IMR-90 (cell line): ENCODE results near the gene MGRN1. TPM values are rescaled to one million over a fixed set of nuclear protein-coding genes. Genes with fewer than 3 reads are reported as not detected.

Experiments
- ATAC-seq: fragments of 200-7000 bp; cut with Tn5 transposase; 2 replicates; pipeline ENCODE4 v1.9.1; 2020; ENCODE audit warnings: low read depth, mild to moderate bottlenecking, moderate library complexity
- BruUV-seq: library from RNA; stranded (reverse); fragments of 400-500 nt; replicated peaks from 2 replicates; lab custom pipeline; 2021; lab: Mats Ljungman, UMichigan
- CTCF ChIA-PET: fragments of 300-600 bp; formaldehyde crosslinking; extraction: SDS; loops from one replicate; lab custom pipeline; 2021; ENCODE audit warnings: antibody characterized with exemption; lab: Yijun Ruan, JAX
- POLR2A ChIA-PET: fragments of 300-600 bp; sonication (Branson Sonifier 250); formaldehyde crosslinking; loops from one replicate; lab custom pipeline; 2022; ENCODE audit warnings: antibody characterized with exemption; ENCODE audit not compliant: unreplicated experiment; lab: Charles Lee
- DNase-seq: peaks from one replicate; pipeline ENCODE4 v3.0.0; 2013
- H2AFZ ChIP-seq: replicated peaks from 2 replicates; pipeline ENCODE3; 2013; ENCODE audit warnings: low read length, mild to moderate bottlenecking; ENCODE audit not compliant: poor library complexity
- H2AK5ac ChIP-seq: 2 replicates; pipeline ENCODE4 v1.6.1; 2013; ENCODE audit warnings: low read depth, low read length, inconsistent platforms
- H2AK9ac ChIP-seq: replicated peaks from 2 replicates; pipeline ENCODE3; 2013; ENCODE audit warnings: mild to moderate bottlenecking, low read depth, low read length, moderate library complexity; ENCODE audit not compliant: poor library complexity
- H2BK120ac ChIP-seq: 2 replicates; pipeline ENCODE4 v1.6.1; 2013; ENCODE audit warnings: low read depth, low read length, inconsistent platforms
- H2BK15ac ChIP-seq: 3 replicates; pipeline ENCODE4 v1.6.1; 2013; ENCODE audit warnings: low read depth, low read length, inconsistent platforms
- H2BK20ac ChIP-seq: 2 replicates; pipeline ENCODE4 v1.6.1; 2013; ENCODE audit warnings: low read depth, mild to moderate bottlenecking, inconsistent platforms, low read length, moderate library complexity
- H2BK5ac ChIP-seq: 2 replicates; pipeline ENCODE4 v1.6.1; 2013; ENCODE audit warnings: mild to moderate bottlenecking, low read depth, low read length, inconsistent platforms; ENCODE audit not compliant: poor library complexity, severe bottlenecking
- H3K14ac ChIP-seq: replicated peaks from 2 replicates; pipeline ENCODE4 v1.6.1; 2013; ENCODE audit warnings: low read depth, low read length, inconsistent platforms
- H3K18ac ChIP-seq: 2 replicates; pipeline ENCODE4 v1.6.1; 2013; ENCODE audit warnings: low read depth, low read length, control low read depth
- H3K23ac ChIP-seq: 2 replicates; pipeline ENCODE4 v1.6.1; 2013; ENCODE audit warnings: low read depth, low read length, inconsistent platforms
- H3K27ac ChIP-seq: 2 replicates; pipeline ENCODE4 v1.5.1; 2013; ENCODE audit warnings: mild to moderate bottlenecking, control low read depth, low read length; ENCODE audit not compliant: insufficient read depth
- H3K27me3 ChIP-seq: 2 replicates; pipeline ENCODE4 v1.6.1; 2013; ENCODE audit warnings: low read length; ENCODE audit not compliant: control insufficient read depth, insufficient read depth
- H3K36me3 ChIP-seq: 2 replicates; pipeline ENCODE4 v1.6.1; 2013; ENCODE audit warnings: low read length, mixed read lengths; ENCODE audit not compliant: control insufficient read depth, insufficient read depth
- H3K4ac ChIP-seq: 2 replicates; pipeline ENCODE4 v1.6.1; 2013; ENCODE audit warnings: low read depth, low read length, inconsistent platforms
- H3K4me1 ChIP-seq: 2 replicates; pipeline ENCODE4 v1.6.1; 2013; ENCODE audit warnings: low read length, mixed read lengths; ENCODE audit not compliant: control insufficient read depth, insufficient read depth
- H3K4me2 ChIP-seq: 2 replicates; pipeline ENCODE4 v1.6.1; 2013; ENCODE audit warnings: low read depth, mild to moderate bottlenecking, control low read depth, low read length, moderate library complexity
- H3K4me3 ChIP-seq: 2 replicates; pipeline ENCODE4 v1.5.1; 2013; ENCODE audit warnings: low read depth, mild to moderate bottlenecking, control low read depth, low read length, moderate library complexity; ENCODE audit not compliant: insufficient read depth
- H3K56ac ChIP-seq: 2 replicates; pipeline ENCODE4 v1.6.1; 2013; ENCODE audit warnings: low read length, inconsistent platforms; ENCODE audit not compliant: insufficient read depth; ENCODE audit errors: extremely low read depth
- H3K79me1 ChIP-seq, 2 experiments: 2 replicates each; pipeline ENCODE4 v1.6.1; 2013; ENCODE audit warnings: low read length in 2 of 2, inconsistent platforms in 1 of 2, low read depth in 1 of 2
- H3K9ac ChIP-seq: 2 replicates; pipeline ENCODE4 v1.6.1; 2013; ENCODE audit warnings: low read depth, low read length, control low read depth
- H3K9me1 ChIP-seq: 2 replicates; pipeline ENCODE4 v1.6.1; 2013; ENCODE audit warnings: low read length, inconsistent platforms; ENCODE audit not compliant: insufficient read depth
- H3K9me3 ChIP-seq: 2 replicates; pipeline ENCODE4 v1.6.1; 2013; ENCODE audit warnings: low read length; ENCODE audit not compliant: control insufficient read depth, insufficient read depth
- H4K20me1 ChIP-seq: 2 replicates; pipeline ENCODE4 v1.6.1; 2013; ENCODE audit warnings: low read length, inconsistent platforms; ENCODE audit not compliant: insufficient read depth
- H4K5ac ChIP-seq: 2 replicates; pipeline ENCODE4 v1.6.1; 2013; ENCODE audit warnings: mild to moderate bottlenecking, low read depth, low read length, control low read depth
- H4K8ac ChIP-seq, 2 experiments: 2 replicates each; pipeline ENCODE4 v1.6.1; 2013; ENCODE audit warnings: low read depth in 2 of 2, low read length in 2 of 2, control low read depth in 1 of 2, inconsistent platforms in 1 of 2
- H4K91ac ChIP-seq: 2 replicates; pipeline ENCODE4 v1.6.1; 2013; ENCODE audit warnings: low read depth, low read length, inconsistent platforms; ENCODE audit not compliant: insufficient read depth
- BHLHE40 ChIP-seq: fragments of 150-350 bp; IDR thresholded peaks from 2 replicates; pipeline ENCODE4 v1.6.1; 2016; ENCODE audit warnings: mild to moderate bottlenecking, low read depth, low read length
- CEBPB ChIP-seq: IDR thresholded peaks from 2 replicates; pipeline ENCODE4 v1.6.1; 2012; ENCODE audit warnings: low read depth, low read length, improper control_type of control experiment
- ELK1 ChIP-seq: fragments of 150-350 bp; IDR thresholded peaks from 2 replicates; pipeline ENCODE4 v1.6.1; 2016; ENCODE audit warnings: low read depth, mild to moderate bottlenecking, low read length, moderate library complexity, borderline replicate concordance
- POLR2A ChIP-seq: IDR thresholded peaks from 2 replicates; pipeline ENCODE4 v1.6.1; 2012; ENCODE audit warnings: mild to moderate bottlenecking, low read depth, low read length
- RAD21 ChIP-seq: IDR thresholded peaks from 2 replicates; pipeline ENCODE4 v1.6.1; 2012; ENCODE audit warnings: low read length, improper control_type of control experiment
- RFX5 ChIP-seq: IDR thresholded peaks from 2 replicates; pipeline ENCODE4 v1.8.0; 2012; ENCODE audit warnings: low read depth, mild to moderate bottlenecking, low read length, moderate library complexity
- SMC3 ChIP-seq: fragments of 150-350 bp; IDR thresholded peaks from 2 replicates; pipeline ENCODE4 v1.6.1; 2016; ENCODE audit warnings: low read depth, mild to moderate bottlenecking, antibody characterized with exemption, low read length, moderate library complexity
- WGBS, 2 experiments: methylation state at CpG; one replicate each; pipeline versions ENCODE4 v1.1.5 to v1.1.7; 2013; ENCODE audit warnings: missing lambda C conversion rate in 2 of 2; ENCODE audit not compliant: insufficient read length in 1 of 2; ENCODE audit errors: extremely low coverage in 2 of 2; 5-methylcytosine and 5-hydroxymethylcytosine counted together
- dilution Hi-C: fragments of 300-500 bp; cut with HindIII; formaldehyde crosslinking; loops from one replicate; pipeline ENCODE4 v1.14.3; 2018; ENCODE audit warnings: low sequenced_read_pairs; ENCODE audit not compliant: unreplicated experiment
- in situ Hi-C: fragments of 300-500 bp; cut with MboI; formaldehyde crosslinking; loops from 3 replicates; pipeline ENCODE4 v1.14.3; 2019; ENCODE audit warnings: low sequenced_read_pairs, inconsistent platforms, mixed read lengths
- intact Hi-C: fragments of 100-400 bp; cut with micrococcal nuclease; formaldehyde crosslinking; loops from 2 replicates; pipeline ENCODE4 v1.10.0; 2022
- polyA plus RNA-seq, 3 experiments: library from polyadenylated mRNA; depleted of rRNA; stranded (reverse); fragments of >200 nt; gene quantifications; 2 replicates each; pipeline ENCODE4 v1.2.3, GENCODE V29; 2012; ENCODE audit warnings: low replicate concordance in 1 of 3
- total RNA-seq: library from RNA; depleted of rRNA; stranded (reverse); fragments of >200 nt; gene quantifications from 2 replicates; pipeline ENCODE4 v1.2.3, GENCODE V29; 2012

Gene MGRN1
- total and polyA plus RNA-seq, 2 of the 4 experiments (the other 2 are of a cell fraction): 11.7 to 32.7 TPM

- Histone ChIP-seq H2BK20ac (no peak overlapping the region), H3K9ac (no peak overlapping the region), H3K4ac (no peak overlapping the region), H3K9me1 (no peaks in the 10 kb centered on the region), H3K27me3 (no peaks in the 10 kb centered on the region), H4K91ac (no peak overlapping the region), H3K14ac (no peak overlapping the region), H3K18ac (no peak overlapping the region), H2BK15ac (no peak overlapping the region), H3K9me3 (no peaks in the 10 kb centered on the region), H3K4me3 (no peak overlapping the region), H3K4me2 (no peak overlapping the region), H3K23ac (no peak overlapping the region), H3K4me1 (no peaks in the 10 kb centered on the region; the same call in 1 of the 2 replicates), H2AK9ac (no peak overlapping the region), H2BK5ac (no peak overlapping the region), H3K36me3 (peaks cover 66% of the 10 kb centered on the region), H3K27ac (no peak overlapping the region), H2AK5ac (no peak overlapping the region), H2AFZ (no peak overlapping the region), H3K56ac (no peak overlapping the region), H2BK120ac (no peak overlapping the region), H4K5ac (no peak overlapping the region), H4K20me1 (no peaks in the 10 kb centered on the region; the same call in 1 of the 2 replicates), H4K8ac (no peak overlapping the region), H3K79me1 (peaks cover 0 to 4% of the 10 kb centered on the region in 2 experiments; a peak in 1 of 4 replicates)
- ChIA-PET CTCF (no interaction called here), POLR2A (no interaction called here)
- dilution Hi-C loops: no loop called here
- WGBS, 2 experiments: 81% methylated on average over 9 of the region's 13 CpGs; no CpG with 5 or more reads in 1 of the 2 experiments
- no peak for DNase-seq
- no TSS peak for BruUV-seq
- intact Hi-C loops: no loop called here
- in situ Hi-C loops: no loop called here
- no peak for ATAC-seq
- no peak for TF ChIP-seq RFX5
- TF ChIP-seq SMC3: no peak
- no peak for TF ChIP-seq POLR2A
- no peak for TF ChIP-seq RAD21
- 0 out of 2 replicates have a peak, but pooled peaks have one; percentile 18 for TF ChIP-seq CEBPB
- TF ChIP-seq BHLHE40: no peak
- TF ChIP-seq ELK1: no peak
Measured at GRCh38 chr16:4684763-4685162, 60.1 kb downstream of the MGRN1 start.
